Hepatocyte (in vitro differentiated cells): ENCODE results near the gene PCNP.

Experiments used
- CTCF ChIP-seq: fragments of 200-600 bp; sonication (generic); IDR thresholded peaks from 2 replicates; pipeline ENCODE4 v1.5.1; 2016; ENCODE audit warnings: antibody characterized with exemption, mild to moderate bottlenecking; ENCODE audit not compliant: poor library complexity
- EZH2phosphoT487 ChIP-seq: fragments of 200-600 bp; sonication (generic); IDR thresholded peaks from one replicate; pipeline ENCODE4 v1.6.1; 2018; ENCODE audit warnings: antibody characterized with exemption, mild to moderate bottlenecking, low read depth, moderate library complexity; ENCODE audit not compliant: unreplicated experiment, severe bottlenecking

- TF ChIP-seq CTCF (peak; percentile 22), EZH2phosphoT487 (no peak)
These were observed 64.3 kb downstream of the PCNP start for GRCh38 chr3:101638261-101638745.
